RWPE2 (cell line): ENCODE measurements around the gene CFAP20DC.

Experiments used
- ATAC-seq: fragments of 200-7000 bp; cut with Tn5 transposase; 3 replicates; pipeline ENCODE4 v1.9.1; 2021; ENCODE audit warnings: low read depth
- DNase-seq: peaks from one replicate; pipeline ENCODE4 v3.0.0-alpha.2; 2020; ENCODE audit warnings: low spot score
- H3K27ac ChIP-seq: fragments of 450-650 bp; 2 replicates; pipeline ENCODE4 v1.5.1; 2017; ENCODE audit warnings: mild to moderate bottlenecking; ENCODE audit not compliant: poor library complexity, severe bottlenecking
- H3K27me3 ChIP-seq: fragments of 250-450 bp; sonication (Bioruptor Pico); 2 replicates; pipeline ENCODE4 v1.5.1; 2021; ENCODE audit warnings: mild to moderate bottlenecking, moderate library complexity; ENCODE audit not compliant: insufficient read depth, poor library complexity, severe bottlenecking
- H3K36me3 ChIP-seq: fragments of 250-450 bp; sonication (Bioruptor Pico); 2 replicates; pipeline ENCODE4 v1.5.1; 2020; ENCODE audit warnings: low read depth, mild to moderate bottlenecking, moderate library complexity
- H3K4me1 ChIP-seq: fragments of 250-450 bp; sonication (Bioruptor Pico); 2 replicates; pipeline ENCODE4 v1.5.1; 2021; ENCODE audit warnings: mild to moderate bottlenecking, moderate library complexity; ENCODE audit not compliant: insufficient read depth, poor library complexity, severe bottlenecking
- H3K4me3 ChIP-seq: fragments of 250-450 bp; sonication (Bioruptor Pico); 2 replicates; pipeline ENCODE4 v1.5.1; 2021; ENCODE audit warnings: mild to moderate bottlenecking, moderate library complexity; ENCODE audit not compliant: severe bottlenecking
- H3K9me3 ChIP-seq: fragments of 250-450 bp; sonication (Bioruptor Pico); 2 replicates; pipeline ENCODE4 v1.5.1; 2021; ENCODE audit warnings: mild to moderate bottlenecking, moderate library complexity; ENCODE audit not compliant: severe bottlenecking
- CTCF ChIP-seq: fragments of 450-650 bp; IDR thresholded peaks from one replicate; pipeline ENCODE4 v1.5.1; 2017; ENCODE audit warnings: mild to moderate bottlenecking, moderate library complexity; ENCODE audit not compliant: poor library complexity, severe bottlenecking

CFAP20DC gene

GRCh38 chr3:58766587-58767282 lies 283.1 kb downstream of the CFAP20DC start:
- no peak for ATAC-seq

GRCh38 chr3:58755150-58755549 lies 294.7 kb downstream of the CFAP20DC start:
- ATAC-seq (no peak), DNase-seq (no peak)
- no peak for TF ChIP-seq CTCF
- Histone ChIP-seq H3K36me3 (no peaks in the 10 kb centered on the region), H3K4me3 (no peak overlapping the region), H3K27me3 (no peaks in the 10 kb centered on the region), H3K4me1 (no peaks in the 10 kb centered on the region), H3K27ac (no peak overlapping the region), H3K9me3 (peaks cover 3% of the 10 kb centered on the region)

More at GRCh38 chr3:58766587-58767282, 283.1 kb downstream of the CFAP20DC start:
- H3K36me3 ChIP-seq: no peaks in the 10 kb centered on the region
- no peaks in the 10 kb centered on the region for H3K9me3 ChIP-seq
- TF ChIP-seq CTCF: no peak
- H3K27ac ChIP-seq: no peak overlapping the region
- no peak for DNase-seq
- no peaks in the 10 kb centered on the region for H3K27me3 ChIP-seq
- no peak overlapping the region for H3K4me3 ChIP-seq
- H3K4me1 ChIP-seq: no peaks in the 10 kb centered on the region

- no peak for TF ChIP-seq CTCF
- no peak for ATAC-seq
- no peak for DNase-seq
These were observed 295.8 kb downstream of the CFAP20DC start for GRCh38 chr3:58754074-58754473.

GRCh38 chr3:58751882-58752567 lies 297.8 kb downstream of the CFAP20DC start:
- H3K27ac ChIP-seq: no peak overlapping the region
- no peaks in the 10 kb centered on the region for H3K9me3 ChIP-seq
- no peak for ATAC-seq
- no peak for TF ChIP-seq CTCF
- no peaks in the 10 kb centered on the region for H3K27me3 ChIP-seq
- DNase-seq: no peak
- no peak overlapping the region for H3K4me3 ChIP-seq
- H3K36me3 ChIP-seq: no peaks in the 10 kb centered on the region
- no peaks in the 10 kb centered on the region for H3K4me1 ChIP-seq

More at GRCh38 chr3:58754074-58754473, 295.8 kb downstream of the CFAP20DC start:
- Histone ChIP-seq H3K27ac (no peak overlapping the region), H3K9me3 (peaks cover 3% of the 10 kb centered on the region), H3K36me3 (no peaks in the 10 kb centered on the region), H3K4me3 (no peak overlapping the region), H3K27me3 (no peaks in the 10 kb centered on the region), H3K4me1 (no peaks in the 10 kb centered on the region)

GRCh38 chr3:58751235-58751634 lies 298.6 kb downstream of the CFAP20DC start:
- Histone ChIP-seq H3K27me3 (no peaks in the 10 kb centered on the region), H3K4me1 (no peaks in the 10 kb centered on the region), H3K9me3 (no peaks in the 10 kb centered on the region), H3K4me3 (no peak overlapping the region), H3K36me3 (no peaks in the 10 kb centered on the region), H3K27ac (no peak overlapping the region)
- DNase-seq (no peak), ATAC-seq (no peak)
- TF ChIP-seq CTCF: no peak
